Type B pancreatic cell (in vitro differentiated cells): Measurements from ENCODE around the gene RAI1. TPM values are rescaled to one million over a fixed set of nuclear protein-coding genes. Genes with fewer than 3 reads are reported as not detected.
"Not testable (repeated sequence)": the region's sequence is repeated elsewhere in the genome, so short reads cannot be mapped to it uniquely, and the experiment has no call there.

Experiments used
- DNase-seq: peaks from one replicate; pipeline ENCODE4 v3.0.0; 2021; ENCODE audit warnings: mixed read lengths; ENCODE audit not compliant: unreplicated experiment; ENCODE audit errors: extremely low spot score
- H3K27ac Mint-ChIP-seq: 2 replicates; pipeline ENCODE4 v1.8.0; 2021; ENCODE audit warnings: mild to moderate bottlenecking, mixed read lengths
- H3K27me3 Mint-ChIP-seq: 2 replicates; pipeline ENCODE4 v1.8.0; 2021; ENCODE audit warnings: mixed read lengths
- H3K36me3 Mint-ChIP-seq: 2 replicates; pipeline ENCODE4 v1.8.0; 2021; ENCODE audit warnings: mixed read lengths
- H3K4me1 Mint-ChIP-seq: one replicate; pipeline ENCODE4 v1.8.0; 2021; ENCODE audit warnings: mixed read lengths; ENCODE audit not compliant: unreplicated experiment
- H3K4me3 Mint-ChIP-seq: 2 replicates; pipeline ENCODE4 v1.8.0; 2021; ENCODE audit warnings: mild to moderate bottlenecking, mixed read lengths
- H3K9me3 Mint-ChIP-seq: 2 replicates; pipeline ENCODE4 v1.8.0; 2021; ENCODE audit warnings: mixed read lengths
- total RNA-seq: library from RNA; stranded (reverse); gene quantifications from 2 replicates; pipeline ENCODE4 v1.2.1, GENCODE V29; 2021; ENCODE audit warnings: low replicate concordance
- TF ChIP-seq, protein P1 (sequence below): fragments of 200-600 bp; sonication (generic); conservative IDR thresholded peaks from 2 replicates; pipeline ENCODE4 v1.5.0; 2021; ENCODE audit warnings: antibody characterized with exemption, mild to moderate bottlenecking

Gene RAI1
- total RNA-seq, 1 donor from 2014 or later = 61.1 TPM

DNA sequence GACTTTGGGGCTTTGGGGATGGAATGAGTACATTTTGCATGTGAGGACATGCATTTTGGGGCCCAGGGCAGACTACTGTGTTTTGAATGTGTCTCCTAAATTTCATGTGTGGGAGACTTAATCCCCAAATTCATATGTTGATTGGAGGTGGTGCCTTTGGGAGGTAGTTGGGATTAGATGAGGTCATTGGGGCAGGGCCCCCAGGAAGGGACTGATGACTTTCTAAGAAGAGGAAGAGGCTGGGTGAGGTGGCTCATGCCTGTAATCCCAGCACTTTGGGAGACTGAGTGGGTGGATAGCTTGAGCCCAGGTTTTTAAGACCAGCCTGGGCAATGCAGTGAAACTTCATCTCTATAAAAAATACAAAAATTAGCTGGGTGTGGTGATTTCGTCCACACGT, 42.8 kb upstream of the RAI1 start:
- no peaks in the 10 kb centered on the region for H3K36me3 Mint-ChIP-seq
- no peaks in the 10 kb centered on the region for H3K9me3 Mint-ChIP-seq
- peaks cover 5% of the 10 kb centered on the region for H3K4me1 Mint-ChIP-seq
- no peak overlapping the region for H3K4me3 Mint-ChIP-seq
- TF ChIP-seq, protein P1, sequence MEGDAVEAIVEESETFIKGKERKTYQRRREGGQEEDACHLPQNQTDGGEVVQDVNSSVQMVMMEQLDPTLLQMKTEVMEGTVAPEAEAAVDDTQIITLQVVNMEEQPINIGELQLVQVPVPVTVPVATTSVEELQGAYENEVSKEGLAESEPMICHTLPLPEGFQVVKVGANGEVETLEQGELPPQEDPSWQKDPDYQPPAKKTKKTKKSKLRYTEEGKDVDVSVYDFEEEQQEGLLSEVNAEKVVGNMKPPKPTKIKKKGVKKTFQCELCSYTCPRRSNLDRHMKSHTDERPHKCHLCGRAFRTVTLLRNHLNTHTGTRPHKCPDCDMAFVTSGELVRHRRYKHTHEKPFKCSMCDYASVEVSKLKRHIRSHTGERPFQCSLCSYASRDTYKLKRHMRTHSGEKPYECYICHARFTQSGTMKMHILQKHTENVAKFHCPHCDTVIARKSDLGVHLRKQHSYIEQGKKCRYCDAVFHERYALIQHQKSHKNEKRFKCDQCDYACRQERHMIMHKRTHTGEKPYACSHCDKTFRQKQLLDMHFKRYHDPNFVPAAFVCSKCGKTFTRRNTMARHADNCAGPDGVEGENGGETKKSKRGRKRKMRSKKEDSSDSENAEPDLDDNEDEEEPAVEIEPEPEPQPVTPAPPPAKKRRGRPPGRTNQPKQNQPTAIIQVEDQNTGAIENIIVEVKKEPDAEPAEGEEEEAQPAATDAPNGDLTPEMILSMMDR = no peak
- no peak for DNase-seq
- H3K27ac Mint-ChIP-seq = no peak overlapping the region
- peaks cover 4% of the 10 kb centered on the region for H3K27me3 Mint-ChIP-seq

DNA sequence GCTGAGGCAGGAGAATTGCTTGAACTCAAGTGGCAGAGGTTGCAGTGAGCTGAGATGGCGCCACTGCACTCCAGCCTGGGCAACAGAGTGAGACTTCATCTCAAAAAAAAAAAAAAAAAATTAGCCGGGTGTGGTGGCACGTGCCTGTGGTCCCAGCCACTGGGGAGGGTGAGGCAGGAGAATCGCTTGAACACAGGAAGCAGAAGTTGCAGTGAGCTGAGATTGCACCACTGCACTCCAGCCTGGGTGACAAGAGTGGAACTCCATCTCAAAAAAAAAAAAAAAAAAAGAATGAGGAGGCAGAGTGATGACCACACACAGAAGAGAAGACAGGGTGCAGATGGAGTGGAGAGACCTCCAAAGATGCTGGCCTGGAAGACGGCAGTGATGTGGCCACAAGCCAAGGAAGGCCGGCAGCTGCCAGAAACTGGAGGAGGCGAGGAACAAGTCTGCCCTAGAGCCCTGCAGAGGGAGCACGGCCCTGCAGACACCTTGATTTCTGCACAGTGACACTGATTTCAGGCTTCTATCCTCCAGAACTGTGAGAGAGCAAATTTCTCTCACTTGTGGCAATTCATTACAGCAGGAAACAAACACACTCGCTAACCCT, 41.5 kb upstream of the RAI1 start:
- H3K4me3 Mint-ChIP-seq, DNase-seq, H3K27me3 Mint-ChIP-seq, H3K27ac Mint-ChIP-seq, H3K36me3 Mint-ChIP-seq, H3K4me1 Mint-ChIP-seq, H3K9me3 Mint-ChIP-seq: not testable (repeated sequence)

DNA sequence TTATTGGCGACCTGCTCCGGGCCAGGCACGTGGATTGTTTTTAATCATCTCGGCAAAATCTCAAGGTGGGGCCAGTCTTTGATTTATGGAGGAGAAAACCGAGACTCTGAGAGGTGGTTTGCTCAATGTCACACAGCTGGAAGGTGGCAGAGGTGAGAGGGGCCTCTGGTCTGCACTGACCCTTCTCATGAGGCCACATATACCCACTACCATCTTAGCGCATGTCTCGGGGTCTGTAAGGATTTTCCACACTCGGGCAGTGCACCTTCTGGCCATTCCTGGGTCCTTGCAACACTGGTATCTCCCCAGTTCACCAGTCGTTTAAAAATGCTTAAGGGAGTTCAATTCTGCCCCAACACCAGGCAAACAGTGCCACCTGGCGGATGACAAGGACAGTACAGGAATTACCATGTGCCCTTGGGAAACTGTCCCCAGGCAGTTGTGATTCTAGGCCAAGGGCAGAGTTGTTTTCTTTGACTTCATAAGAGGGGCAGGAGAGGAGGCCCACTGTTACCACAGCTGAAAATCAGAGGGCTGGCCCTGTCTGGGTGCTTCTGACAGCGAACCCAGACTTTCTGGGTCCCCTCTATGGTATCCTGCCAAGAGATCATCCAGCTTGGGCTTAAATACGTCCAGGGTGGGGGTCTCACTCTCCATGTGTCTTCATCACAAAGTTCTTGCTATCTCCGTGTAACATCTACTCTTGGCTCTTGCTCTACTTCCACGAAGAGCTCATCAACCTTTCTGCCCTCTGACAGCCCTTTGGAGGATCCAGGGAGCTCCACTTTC, 39.4 kb upstream of the RAI1 start:
- Mint-ChIP-seq H3K36me3 (no peaks in the 10 kb centered on the region), H3K27ac (no peak overlapping the region), H3K4me3 (no peak overlapping the region), H3K4me1 (peaks cover 5% of the 10 kb centered on the region), H3K9me3 (no peaks in the 10 kb centered on the region), H3K27me3 (peaks cover 4% of the 10 kb centered on the region)
- DNase-seq = peak; percentile 80
- TF ChIP-seq, protein P1 = peak; percentile 96

DNA sequence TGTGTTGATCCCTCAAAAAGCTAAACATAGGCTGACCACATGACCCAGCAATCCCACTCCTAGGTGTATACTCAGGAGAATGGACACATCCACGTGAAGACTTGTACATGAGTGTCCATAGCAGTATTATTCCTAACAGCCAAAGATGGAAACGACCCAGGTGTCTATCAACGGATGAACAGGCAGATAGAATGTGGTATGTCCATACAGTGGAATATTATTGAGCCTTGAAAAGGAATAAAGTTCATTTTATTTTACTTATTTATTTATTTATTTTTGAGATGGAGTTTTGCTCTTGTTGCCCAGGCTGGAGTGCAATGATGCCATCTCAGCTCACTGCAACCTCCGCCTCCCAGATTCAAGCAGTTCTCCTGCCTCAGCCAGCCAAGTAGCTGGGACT, 36.1 kb upstream of the RAI1 start:
- DNase-seq, H3K4me3 Mint-ChIP-seq, H3K27me3 Mint-ChIP-seq, H3K36me3 Mint-ChIP-seq, H3K27ac Mint-ChIP-seq, H3K9me3 Mint-ChIP-seq: not testable (repeated sequence)
- peaks cover 12% of the 10 kb centered on the region for H3K4me1 Mint-ChIP-seq

DNA sequence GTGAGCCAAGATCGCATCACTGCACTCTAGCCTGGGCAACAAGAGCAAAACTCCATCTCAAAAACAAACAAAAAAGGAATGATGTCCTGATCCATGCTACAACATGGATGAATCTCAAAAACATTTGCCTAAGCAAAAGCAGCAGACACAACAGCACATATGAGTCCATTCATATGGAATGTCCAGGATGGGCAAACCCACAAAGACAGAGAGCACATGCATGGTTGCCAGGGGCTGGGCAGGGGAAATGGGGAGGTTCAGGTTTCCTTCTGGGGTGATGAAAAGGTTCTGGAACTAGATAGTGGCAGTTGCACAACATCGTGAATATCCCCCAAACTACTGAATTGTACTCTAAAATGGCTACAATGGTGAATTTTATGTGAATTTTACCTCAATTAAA, 35.3 kb upstream of the RAI1 start:
- peaks cover 4% of the 10 kb centered on the region for H3K27me3 Mint-ChIP-seq
- DNase-seq = no peak
- H3K36me3 Mint-ChIP-seq = no peaks in the 10 kb centered on the region
- H3K9me3 Mint-ChIP-seq = no peaks in the 10 kb centered on the region
- H3K27ac Mint-ChIP-seq = no peak overlapping the region
- no peak overlapping the region for H3K4me3 Mint-ChIP-seq
- TF ChIP-seq, protein P1 = no peak
- peaks cover 12% of the 10 kb centered on the region for H3K4me1 Mint-ChIP-seq

DNA sequence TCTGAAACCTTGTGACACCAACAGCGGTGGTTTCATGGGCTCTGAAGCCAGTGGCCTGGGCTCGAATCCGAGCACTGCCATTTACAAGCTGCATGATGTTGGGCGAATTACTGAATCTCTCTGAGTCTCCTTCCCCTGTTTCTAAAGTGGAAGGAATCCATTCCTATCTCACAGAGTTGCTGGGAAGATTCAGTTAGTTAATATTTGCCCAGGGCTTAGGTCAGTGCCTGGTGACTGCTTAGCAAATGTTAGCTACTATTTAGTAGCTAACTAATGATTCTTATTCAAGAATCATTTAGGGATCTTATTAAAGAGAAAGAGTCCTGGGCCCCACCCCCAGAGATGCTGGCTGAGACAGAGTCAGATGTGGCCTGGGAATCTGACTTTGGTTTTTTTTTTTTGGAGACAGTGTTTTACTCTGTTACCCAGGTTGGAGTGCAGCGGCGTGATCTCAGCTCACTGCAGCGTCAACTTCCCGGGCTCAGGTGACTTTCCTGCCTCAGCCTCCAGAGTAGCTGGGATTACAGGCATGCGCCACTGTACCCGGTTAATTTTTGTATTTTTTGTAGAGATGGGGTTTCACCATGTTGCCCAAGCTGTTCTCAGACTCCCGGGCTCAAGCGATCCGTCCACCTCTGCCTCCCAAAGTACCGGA, 33.6 kb upstream of the RAI1 start:
- Mint-ChIP-seq H3K27me3 (no peaks in the 10 kb centered on the region), H3K4me1 (peaks cover 7% of the 10 kb centered on the region), H3K36me3 (no peaks in the 10 kb centered on the region), H3K27ac (no peak overlapping the region), H3K4me3 (no peak overlapping the region), H3K9me3 (no peaks in the 10 kb centered on the region)
- DNase-seq = no peak
- TF ChIP-seq, protein P1 = no peak
